Mesothelial cell of epicardium (in vitro differentiated cells): ENCODE data around the gene TAF4B. TPM values are rescaled to one million over a fixed set of nuclear protein-coding genes. Genes with fewer than 3 reads are reported as not detected.

Source experiments
- DNase-seq, 2 experiments: peaks; one replicate each; pipeline ENCODE4 v3.0.0; 2021; ENCODE audit warnings: low spot score in 2 of 2; ENCODE audit not compliant: unreplicated experiment in 2 of 2
- H3K27ac Mint-ChIP-seq: 2 replicates; pipeline ENCODE4 v1.8.0; 2021; ENCODE audit warnings: mixed read lengths
- H3K27me3 Mint-ChIP-seq: 2 replicates; pipeline ENCODE4 v1.8.0; 2021; ENCODE audit warnings: low read depth, mixed read lengths
- H3K36me3 Mint-ChIP-seq: 2 replicates; pipeline ENCODE4 v1.8.0; 2021; ENCODE audit warnings: mixed read lengths
- H3K4me1 Mint-ChIP-seq: 2 replicates; pipeline ENCODE4 v1.8.0; 2021; ENCODE audit warnings: mixed read lengths
- H3K4me3 Mint-ChIP-seq: 2 replicates; pipeline ENCODE4 v1.8.0; 2021; ENCODE audit warnings: mild to moderate bottlenecking, moderate library complexity, mixed read lengths
- H3K9me3 Mint-ChIP-seq: 2 replicates; pipeline ENCODE4 v1.8.0; 2021; ENCODE audit warnings: mixed read lengths
- total RNA-seq: library from RNA; stranded (reverse); gene quantifications from 3 replicates; pipeline ENCODE4 v1.2.1, GENCODE V29; 2021
- TF ChIP-seq, protein P1 (sequence below): fragments of 200-600 bp; sonication (generic); IDR thresholded peaks from one replicate; pipeline ENCODE4 v1.5.0; 2021; ENCODE audit warnings: antibody characterized with exemption; ENCODE audit not compliant: unreplicated experiment

Gene TAF4B
- total RNA-seq, 1 donor from 2014 or later, result 4.2 TPM

DNA sequence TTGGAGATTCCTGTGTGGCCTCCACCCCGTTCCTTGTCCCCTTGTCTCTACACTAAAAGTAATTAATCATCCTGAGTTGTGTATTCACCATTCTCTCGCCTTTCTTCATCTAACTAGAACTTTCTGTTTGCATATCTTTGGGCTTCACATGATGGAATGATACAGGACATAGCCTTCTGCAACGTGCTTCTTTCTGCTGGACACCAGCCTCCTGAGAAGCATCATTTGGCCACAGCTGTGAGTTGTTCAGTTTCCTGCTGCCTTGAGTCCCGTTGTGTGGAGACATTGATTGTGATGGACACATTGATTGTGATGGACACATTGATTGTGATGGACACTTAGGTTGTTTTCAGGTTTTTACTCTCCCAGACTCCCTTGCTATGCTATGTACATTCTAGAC lies 182.8 kb downstream of the TAF4B start:
- Mint-ChIP-seq H3K27ac (no peak overlapping the region), H3K4me1 (peaks cover 11% of the 10 kb centered on the region), H3K9me3 (no peaks in the 10 kb centered on the region), H3K4me3 (no peak overlapping the region), H3K27me3 (no peaks in the 10 kb centered on the region), H3K36me3 (no peaks in the 10 kb centered on the region)
- DNase-seq, result no peak
- TF ChIP-seq, protein P1, sequence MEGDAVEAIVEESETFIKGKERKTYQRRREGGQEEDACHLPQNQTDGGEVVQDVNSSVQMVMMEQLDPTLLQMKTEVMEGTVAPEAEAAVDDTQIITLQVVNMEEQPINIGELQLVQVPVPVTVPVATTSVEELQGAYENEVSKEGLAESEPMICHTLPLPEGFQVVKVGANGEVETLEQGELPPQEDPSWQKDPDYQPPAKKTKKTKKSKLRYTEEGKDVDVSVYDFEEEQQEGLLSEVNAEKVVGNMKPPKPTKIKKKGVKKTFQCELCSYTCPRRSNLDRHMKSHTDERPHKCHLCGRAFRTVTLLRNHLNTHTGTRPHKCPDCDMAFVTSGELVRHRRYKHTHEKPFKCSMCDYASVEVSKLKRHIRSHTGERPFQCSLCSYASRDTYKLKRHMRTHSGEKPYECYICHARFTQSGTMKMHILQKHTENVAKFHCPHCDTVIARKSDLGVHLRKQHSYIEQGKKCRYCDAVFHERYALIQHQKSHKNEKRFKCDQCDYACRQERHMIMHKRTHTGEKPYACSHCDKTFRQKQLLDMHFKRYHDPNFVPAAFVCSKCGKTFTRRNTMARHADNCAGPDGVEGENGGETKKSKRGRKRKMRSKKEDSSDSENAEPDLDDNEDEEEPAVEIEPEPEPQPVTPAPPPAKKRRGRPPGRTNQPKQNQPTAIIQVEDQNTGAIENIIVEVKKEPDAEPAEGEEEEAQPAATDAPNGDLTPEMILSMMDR, result no peak

DNA sequence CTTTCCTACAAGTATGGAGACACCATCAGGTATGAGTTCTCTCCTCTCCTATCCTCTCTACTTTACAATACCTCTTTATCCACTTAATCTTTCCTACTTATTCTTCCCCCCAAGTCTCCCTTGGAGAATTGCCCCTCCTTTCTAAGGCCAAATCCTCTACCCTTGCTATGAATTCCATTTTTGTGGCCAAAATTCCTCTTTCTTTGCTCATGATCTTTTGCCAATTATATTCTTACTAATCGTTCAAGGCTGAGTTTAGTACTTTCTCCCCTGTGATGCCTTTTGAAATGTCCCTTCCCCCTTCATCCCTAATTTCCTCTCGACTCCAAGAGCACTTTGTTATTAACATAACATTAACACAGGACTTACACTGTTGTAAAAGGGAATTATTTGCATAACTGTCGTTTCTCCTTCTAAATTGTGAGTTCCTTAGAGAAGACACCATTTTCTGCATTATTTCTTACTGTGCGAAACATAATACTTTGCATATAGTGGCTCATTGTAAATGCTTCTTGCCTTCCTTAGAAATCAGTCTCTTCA lies 188.7 kb downstream of the TAF4B start:
- Mint-ChIP-seq H3K4me1 (no peaks in the 10 kb centered on the region), H3K27me3 (no peaks in the 10 kb centered on the region), H3K27ac (no peak overlapping the region), H3K36me3 (no peaks in the 10 kb centered on the region), H3K9me3 (no peaks in the 10 kb centered on the region), H3K4me3 (no peak overlapping the region)
- TF ChIP-seq, protein P1, result no peak
- DNase-seq, result no peak

DNA sequence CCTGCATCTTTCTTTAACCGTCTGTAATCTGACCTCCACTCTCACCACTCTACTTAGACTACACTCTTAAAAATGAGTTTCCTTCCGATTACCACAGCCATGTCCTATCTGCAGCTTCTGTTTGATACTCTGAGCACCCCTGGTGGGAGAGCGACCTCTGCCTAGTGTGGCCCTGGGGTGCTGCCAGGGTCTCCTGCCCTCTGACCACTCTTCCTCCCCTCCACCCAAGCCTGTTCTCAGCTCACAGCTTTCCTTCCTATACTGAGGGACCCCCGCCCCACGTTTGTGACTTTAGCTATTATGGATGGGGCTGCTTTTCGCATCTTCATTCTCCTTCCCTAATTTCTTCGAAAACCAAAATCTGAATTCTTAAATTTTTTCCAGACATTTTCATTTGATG lies 189.4 kb downstream of the TAF4B start:
- Mint-ChIP-seq H3K4me3 (no peak overlapping the region), H3K36me3 (no peaks in the 10 kb centered on the region), H3K9me3 (no peaks in the 10 kb centered on the region), H3K27me3 (no peaks in the 10 kb centered on the region), H3K27ac (no peak overlapping the region), H3K4me1 (no peaks in the 10 kb centered on the region)
- DNase-seq, result no peak
- TF ChIP-seq, protein P1, result no peak

DNA sequence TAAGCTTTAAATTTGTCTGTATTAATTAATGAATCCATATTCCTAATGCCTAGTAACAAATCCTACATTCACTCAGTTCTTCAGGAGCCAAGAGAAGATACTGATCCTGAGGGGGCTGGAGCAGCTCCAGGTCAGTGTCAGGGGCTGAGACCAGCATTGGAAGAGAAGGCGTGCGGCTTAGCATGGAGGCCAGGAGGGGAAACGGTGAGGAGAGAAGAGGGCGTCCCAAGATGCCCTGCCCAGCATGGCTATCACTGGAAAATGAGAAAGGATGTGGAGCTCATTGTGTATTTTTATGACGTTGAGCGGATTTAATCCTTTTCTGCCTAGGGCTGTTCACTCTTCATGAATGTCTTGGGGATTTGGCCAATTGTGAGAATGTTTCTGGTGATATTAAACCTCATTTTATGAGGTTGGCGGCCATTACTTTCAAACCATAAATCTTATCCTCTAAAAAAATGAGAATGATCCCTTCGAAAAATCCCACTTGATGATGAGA lies 190.5 kb downstream of the TAF4B start:
- no peak for DNase-seq
- H3K9me3 Mint-ChIP-seq, result no peaks in the 10 kb centered on the region

DNA sequence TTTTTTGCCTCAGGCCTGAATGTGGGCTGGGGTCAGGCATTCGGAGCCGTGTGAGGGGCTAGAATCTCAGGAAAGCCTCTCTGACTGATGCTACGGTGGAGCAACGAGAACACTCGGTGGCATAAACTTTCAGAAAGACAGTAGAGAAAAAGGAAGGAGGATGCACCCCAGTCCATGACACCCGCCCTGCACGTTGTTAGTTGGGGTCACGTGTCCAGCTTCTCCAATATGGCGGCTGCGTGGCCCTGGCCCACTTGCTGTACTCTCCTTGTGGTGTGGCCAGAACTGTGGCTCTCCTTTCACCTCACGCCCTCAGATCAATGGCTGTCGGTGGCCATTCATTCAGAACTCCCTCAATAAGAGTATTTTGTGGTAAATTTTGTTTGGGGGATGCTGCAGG lies 190.9 kb downstream of the TAF4B start:
- Mint-ChIP-seq H3K36me3 (no peaks in the 10 kb centered on the region), H3K27ac (no peak overlapping the region), H3K27me3 (no peaks in the 10 kb centered on the region), H3K4me3 (no peak overlapping the region), H3K9me3 (no peaks in the 10 kb centered on the region), H3K4me1 (no peaks in the 10 kb centered on the region)
- DNase-seq, result no peak
- TF ChIP-seq, protein P1, result no peak

More for the DNA sequence above, 190.5 kb downstream of the TAF4B start:
- Mint-ChIP-seq H3K4me3 (no peak overlapping the region), H3K36me3 (no peaks in the 10 kb centered on the region), H3K27ac (no peak overlapping the region), H3K4me1 (no peaks in the 10 kb centered on the region), H3K27me3 (no peaks in the 10 kb centered on the region)
- TF ChIP-seq, protein P1, result no peak

DNA sequence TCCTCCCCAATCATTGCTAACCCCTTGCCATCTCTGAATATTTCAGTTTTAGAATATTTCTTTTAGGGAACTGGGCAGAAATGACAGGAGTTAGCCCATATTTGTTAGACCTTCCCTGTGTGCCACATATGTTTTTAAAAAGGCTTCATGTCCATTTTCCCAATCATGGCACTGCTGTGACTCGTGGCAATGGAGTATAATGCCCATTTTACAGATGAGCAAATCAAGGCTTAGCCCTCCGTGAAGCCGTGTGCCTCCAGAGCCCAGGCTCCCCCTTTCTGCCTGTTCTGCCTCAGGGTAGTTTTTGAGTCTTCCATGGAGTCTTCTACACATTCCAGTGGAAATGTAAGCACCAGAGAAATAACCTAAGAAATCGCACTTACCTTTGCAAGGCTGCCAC lies 192.0 kb downstream of the TAF4B start:
- H3K27ac Mint-ChIP-seq, result no peak overlapping the region
- DNase-seq, result no peak

More for the DNA sequence above, 192.0 kb downstream of the TAF4B start:
- no peak overlapping the region for H3K4me3 Mint-ChIP-seq
- no peaks in the 10 kb centered on the region for H3K9me3 Mint-ChIP-seq
- H3K4me1 Mint-ChIP-seq, result peaks cover 8% of the 10 kb centered on the region
- H3K36me3 Mint-ChIP-seq, result no peaks in the 10 kb centered on the region
- no peaks in the 10 kb centered on the region for H3K27me3 Mint-ChIP-seq
- TF ChIP-seq, protein P1, result no peak
